ENCODE measurements around the gene ISX. TPM values are rescaled to one million over a fixed set of nuclear protein-coding genes. Genes with fewer than 3 reads are reported as not detected.

ISX gene
- total RNA-seq, 1 experiment from 2014 or later: not detected

- no TSS peak for BruUV-seq (replicated peaks)
- Histone ChIP-seq H3K9me3 (ENCODE audit: control insufficient read depth, insufficient read depth, low read depth, low read length) (no peaks in the 10 kb centered on the region), H3K4me1 (ENCODE audit: control insufficient read depth, insufficient read depth, low read length) (no peaks in the 10 kb centered on the region), H3K4me3 (ENCODE audit: low read depth in 2 of 2, low read length in 2 of 2) (no peak overlapping the region), H3K27me3 (ENCODE audit: control insufficient read depth, insufficient read depth, low read length) (no peaks in the 10 kb centered on the region; the same call in 1 of the 2 replicates), H3K27ac (ENCODE audit: low read length) (no peak overlapping the region), H3K36me3 (ENCODE audit: control insufficient read depth, insufficient read depth, low read length) (no peaks in the 10 kb centered on the region)
- POLR2A ChIA-PET: no interaction called here
- intact Hi-C loops (cut with micrococcal nuclease; ENCODE audit: unreplicated experiment): no loop called here
- DNase-seq (ENCODE audit: low read depth, low spot score): no peak
- ATAC-seq: no peak
- TF ChIP-seq POLR2AphosphoS5 (IDR thresholded peaks at IDR 0.05; ENCODE audit: low read depth, low read length) (no peak), TCF7L2 (IDR thresholded peaks at IDR 0.05; ENCODE audit: low read depth, low read length) (no peak)
- CTCF ChIA-PET: no interaction called here
- in situ Hi-C loops (cut with HindIII; ENCODE audit: low pct_unique_long_range_greater_than_20kb, low sequenced_read_pairs): no loop called here
Measured at GRCh38 chr22:35085621-35086020, 19.7 kb downstream of the ISX start.

- ChIA-PET CTCF (no interaction called here), POLR2A (no interaction called here)
- Histone ChIP-seq H3K36me3 (ENCODE audit: control insufficient read depth, insufficient read depth, low read length) (no peaks in the 10 kb centered on the region), H3K4me3 (ENCODE audit: low read depth in 2 of 2, low read length in 2 of 2) (no peak overlapping the region), H3K9me3 (ENCODE audit: control insufficient read depth, insufficient read depth, low read depth, low read length) (no peaks in the 10 kb centered on the region), H3K27ac (ENCODE audit: low read length) (no peak overlapping the region), H3K4me1 (ENCODE audit: control insufficient read depth, insufficient read depth, low read length) (no peaks in the 10 kb centered on the region), H3K27me3 (ENCODE audit: control insufficient read depth, insufficient read depth, low read length) (no peaks in the 10 kb centered on the region; the same call in 1 of the 2 replicates)
- no peak for DNase-seq (ENCODE audit: low read depth, low spot score)
- in situ Hi-C loops (cut with HindIII; ENCODE audit: low pct_unique_long_range_greater_than_20kb, low sequenced_read_pairs) (no loop called here), intact Hi-C loops (cut with micrococcal nuclease; ENCODE audit: unreplicated experiment) (no loop called here)
- no peak for ATAC-seq
- no peak for TF ChIP-seq POLR2AphosphoS5 (IDR thresholded peaks at IDR 0.05; ENCODE audit: low read depth, low read length)
- no peak for TF ChIP-seq CTCF (IDR thresholded peaks at IDR 0.05)
- no TSS peak for BruUV-seq (replicated peaks)
Measured at GRCh38 chr22:35089139-35089538, 23.2 kb downstream of the ISX start.

- ATAC-seq: no peak
Measured at GRCh38 chr22:35092406-35092805, 26.4 kb downstream of the ISX start.

More at GRCh38 chr22:35092406-35092805, 26.4 kb downstream of the ISX start:
- H3K27me3 ChIP-seq (ENCODE audit: control insufficient read depth, insufficient read depth, low read length): no peaks in the 10 kb centered on the region; the same call in 1 of the 2 replicates
- H3K27ac ChIP-seq (ENCODE audit: low read length): no peak overlapping the region
- in situ Hi-C loops (cut with HindIII; ENCODE audit: low pct_unique_long_range_greater_than_20kb, low sequenced_read_pairs): no loop called here
- intact Hi-C loops (cut with micrococcal nuclease; ENCODE audit: unreplicated experiment): no loop called here
- no peak for DNase-seq (ENCODE audit: low read depth, low spot score)
- no peaks in the 10 kb centered on the region for H3K36me3 ChIP-seq (ENCODE audit: control insufficient read depth, insufficient read depth, low read length)
- H3K4me1 ChIP-seq (ENCODE audit: control insufficient read depth, insufficient read depth, low read length): no peaks in the 10 kb centered on the region
- TF ChIP-seq TCF7L2 (IDR thresholded peaks at IDR 0.05; ENCODE audit: low read depth, low read length) (no peak), CTCF (IDR thresholded peaks at IDR 0.05) (no peak), REST (IDR thresholded peaks at IDR 0.05; ENCODE audit: insufficient read depth in 1 of 2, low read depth in 2 of 2, low read length in 1 of 2) (no peak), SIN3A (IDR thresholded peaks at IDR 0.05; ENCODE audit: borderline replicate concordance, insufficient read depth, low read depth, low read length) (no peak), POLR2AphosphoS5 (IDR thresholded peaks at IDR 0.05; ENCODE audit: low read depth, low read length) (no peak)
- ChIA-PET POLR2A (no interaction called here), CTCF (interaction anchor here (0.6 kb wide), 1 partner anchor 11 kb away, joined by 5 read pairs; no protein-coding TSS in a partner anchor)
- BruUV-seq (replicated peaks): no TSS peak
- no peaks in the 10 kb centered on the region for H3K9me3 ChIP-seq (ENCODE audit: control insufficient read depth, insufficient read depth, low read depth, low read length)
- H3K4me3 ChIP-seq (ENCODE audit: low read depth in 2 of 2, low read length in 2 of 2): no peak overlapping the region
